Measurements from ENCODE around the gene TRIM13.
"Not testable (repeated sequence)": the region's sequence is repeated elsewhere in the genome, so short reads cannot be mapped to it uniquely, and the experiment has no call there.

TRIM13 gene
- total RNA-seq = 26.9 to 59.2 (median 37.5) reads per million in 4 experiments

DNA sequence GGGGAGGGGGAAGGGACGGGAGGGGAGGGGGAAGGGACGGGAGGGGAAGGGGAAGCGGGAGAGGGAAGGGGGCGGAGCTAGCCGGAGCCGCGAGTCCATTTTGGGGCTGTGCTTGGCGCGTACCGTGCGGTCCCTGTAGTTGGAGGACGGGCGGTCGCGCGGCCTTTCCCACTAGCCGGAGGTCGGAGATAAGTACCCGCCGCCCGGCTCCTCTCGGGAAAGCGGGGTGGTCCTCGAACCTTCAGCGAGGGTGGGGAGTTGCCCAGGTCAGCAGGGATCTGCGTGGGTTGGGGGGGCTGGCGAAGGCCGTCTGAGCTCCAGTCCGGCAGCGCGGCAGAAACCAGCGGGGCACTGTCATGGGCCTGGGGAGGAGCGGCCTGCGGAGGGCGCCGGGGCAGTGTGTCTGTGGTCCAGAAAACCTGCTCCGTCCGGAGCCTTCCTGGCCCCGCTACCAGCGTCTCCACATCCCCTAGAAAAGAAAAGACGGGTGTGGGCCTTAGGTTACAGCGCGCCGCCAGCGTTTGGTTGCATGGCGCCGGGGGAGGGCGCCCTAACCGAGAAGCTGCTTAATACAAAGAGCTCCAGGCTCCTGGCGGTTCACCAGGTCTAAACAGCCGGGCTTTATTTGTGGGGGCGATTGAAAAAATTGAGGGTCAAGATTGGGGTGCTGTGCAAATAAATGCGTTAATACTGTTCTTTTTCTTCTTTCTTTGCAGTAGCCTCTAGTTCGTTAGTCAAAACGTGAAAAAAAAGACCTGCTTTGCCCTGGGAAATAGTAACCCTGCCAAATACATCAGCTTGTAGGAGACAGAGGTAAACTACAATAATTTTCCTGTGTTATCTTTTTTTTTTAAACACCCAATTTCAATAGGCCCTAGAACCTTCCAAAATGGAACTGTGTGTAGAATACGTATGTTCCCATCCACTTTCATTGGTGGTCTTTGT is at the start of gene TRIM13:
Gene TRIM13 (plus strand): TSS at position 92 of the 945 bp plus-strand sequence. CDS start 14,899 bp downstream, outside the sequence.
- peak; percentile 67 for DNase-seq

GRCh38 chr13:49948777-49949270 is 48.0 kb upstream of the TRIM13 start:
- DNase-seq = not testable (repeated sequence)

GRCh38 chr13:49951754-49952535 is 44.9 kb upstream of the TRIM13 start:
- DNase-seq = no peak

GRCh38 chr13:49953560-49953959 is 43.3 kb upstream of the TRIM13 start:
- no peak for DNase-seq

DNA sequence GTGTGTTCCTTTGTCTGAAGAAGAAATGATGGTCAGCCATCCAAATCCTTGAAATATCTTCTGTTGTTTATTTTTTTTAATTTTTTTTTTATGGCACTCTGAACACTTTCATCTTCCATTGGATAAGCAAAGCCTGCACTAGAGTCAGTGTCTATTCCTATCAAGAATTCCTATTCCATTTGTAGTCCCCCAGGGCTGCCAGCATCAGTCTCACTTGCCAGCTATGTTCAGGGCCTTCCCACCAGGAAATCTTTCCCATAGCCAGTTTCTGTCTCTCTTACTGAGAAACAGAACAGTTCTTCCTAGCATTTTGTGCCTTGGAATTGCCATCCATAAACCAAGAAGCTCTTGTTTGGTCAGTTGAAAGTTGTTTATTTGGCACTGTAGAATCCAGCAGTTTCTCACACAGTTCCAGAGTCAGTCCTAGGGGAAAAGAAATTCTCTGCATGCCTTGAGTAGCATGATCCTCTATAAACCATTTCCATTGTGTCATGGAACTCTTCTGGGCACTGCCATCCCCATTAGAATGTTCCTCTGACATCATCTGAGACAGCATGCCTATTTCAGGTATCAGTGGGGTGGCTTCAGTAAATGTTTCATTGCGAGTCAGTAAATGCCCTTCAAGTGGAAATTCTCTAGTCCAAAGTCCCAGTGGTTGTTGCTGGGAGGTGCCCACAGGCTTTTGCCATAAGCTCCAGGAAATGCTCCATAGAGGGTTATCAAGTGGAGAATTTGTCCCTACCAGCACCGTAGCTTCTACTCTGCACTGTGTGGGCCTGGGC is 42.0 kb upstream of the TRIM13 start:
- no peak for DNase-seq

GRCh38 chr13:49956131-49956530 is 40.7 kb upstream of the TRIM13 start:
- no peak for DNase-seq

- no peak for DNase-seq
Measured at GRCh38 chr13:49958321-49958720, 38.5 kb upstream of the TRIM13 start.

DNA sequence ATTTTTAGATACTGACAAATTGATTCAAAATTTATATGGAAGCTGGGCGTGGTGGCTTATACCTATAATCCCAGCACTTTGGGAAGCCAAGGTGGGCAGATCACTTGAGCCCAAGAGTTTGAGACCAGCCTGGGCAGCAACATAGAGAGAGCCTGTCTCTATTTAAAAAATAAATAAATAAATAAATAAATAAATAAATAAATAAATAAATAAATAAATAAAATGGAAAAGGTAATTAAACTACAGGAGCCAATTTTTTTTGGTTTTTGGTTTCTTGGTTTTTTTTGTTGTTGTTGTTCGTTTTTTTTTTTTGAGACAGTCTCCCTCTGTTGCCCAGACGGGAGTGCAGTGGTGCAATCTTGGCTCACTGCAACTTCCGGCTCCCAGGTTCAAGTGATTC is 29.4 kb upstream of the TRIM13 start:
- no peak for DNase-seq

- DNase-seq = no peak
Measured at GRCh38 chr13:49972709-49973108, 24.1 kb upstream of the TRIM13 start.

DNA sequence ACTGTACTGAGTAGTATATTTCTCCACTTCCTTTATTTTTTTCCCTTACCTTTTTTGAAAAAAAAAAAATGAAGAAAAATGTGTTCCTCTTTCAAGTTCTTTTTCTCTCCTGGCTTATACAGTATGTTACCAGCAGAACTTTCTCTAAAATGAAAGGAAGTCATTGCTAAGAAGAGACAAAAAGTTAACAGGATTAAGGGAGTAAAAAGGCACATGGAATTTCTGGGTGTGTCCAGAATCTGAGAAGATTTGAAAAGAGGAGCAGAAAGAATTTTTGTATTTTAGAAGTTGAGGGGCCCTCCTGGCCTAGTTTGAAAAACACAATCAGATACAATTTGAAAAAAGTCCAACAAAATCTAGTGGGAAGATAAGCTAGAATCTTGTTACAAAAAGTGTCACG is 21.0 kb upstream of the TRIM13 start:
- no peak for DNase-seq

- peak; percentile 67 for DNase-seq
Measured at GRCh38 chr13:49976314-49977258, 20.3 kb upstream of the TRIM13 start.

- DNase-seq = no peak
Measured at GRCh38 chr13:49977992-49978391, 18.9 kb upstream of the TRIM13 start.

GRCh38 chr13:49980266-49980665 is 16.6 kb upstream of the TRIM13 start:
- DNase-seq = no peak

GRCh38 chr13:49985129-49985528 is 11.7 kb upstream of the TRIM13 start:
- DNase-seq = no peak

DNA sequence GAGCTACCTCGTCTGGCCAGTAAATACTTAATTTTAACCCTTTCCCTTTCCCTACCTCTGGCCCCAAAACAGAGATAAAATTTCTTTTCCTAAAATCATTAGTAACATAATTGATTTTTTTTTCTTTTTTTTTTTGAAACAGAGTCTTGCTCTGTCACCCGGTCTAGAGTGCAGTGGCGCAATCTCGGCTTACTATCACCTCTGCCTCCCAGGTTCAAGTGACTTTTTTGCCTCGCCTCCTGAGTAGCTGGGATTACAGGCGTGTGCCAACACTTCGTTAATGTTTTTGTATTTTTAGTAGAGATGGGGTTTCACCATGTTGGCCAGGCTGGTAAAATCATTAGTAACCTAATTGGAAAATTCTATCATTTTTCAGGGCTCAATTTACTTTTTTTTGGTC is 10.4 kb upstream of the TRIM13 start:
- DNase-seq = no peak

GRCh38 chr13:49990612-49991011 is 6.2 kb upstream of the TRIM13 start:
- not testable (repeated sequence) for DNase-seq

DNA sequence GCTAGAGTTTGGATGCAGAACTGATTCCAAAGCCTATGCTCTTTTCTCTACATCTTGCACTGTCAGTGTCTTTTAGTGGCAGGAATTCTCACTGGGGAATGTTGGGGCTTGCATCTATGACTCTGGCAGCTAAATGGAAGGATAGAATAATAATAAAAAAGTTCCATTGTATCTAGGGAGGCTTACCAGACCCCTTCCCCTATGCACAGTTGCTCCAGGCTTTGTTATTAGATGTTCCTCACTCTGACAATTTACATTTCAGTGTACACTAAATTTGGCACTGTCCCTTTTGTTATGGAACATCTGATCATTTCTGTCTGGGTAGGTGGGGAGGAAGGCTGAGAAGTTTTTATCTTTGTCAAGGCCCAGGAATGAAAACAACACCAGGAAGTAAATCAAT is 3.7 kb upstream of the TRIM13 start:
- no peak for DNase-seq

GRCh38 chr13:49993666-49994065 is 3.2 kb upstream of the TRIM13 start:
- DNase-seq = no peak

- no peak for DNase-seq
Measured at GRCh38 chr13:49995625-49996101, 1.2 kb upstream of the TRIM13 start.

GRCh38 chr13:49996161-49996915 is 504 bp upstream of the TRIM13 start:
- peak; percentile 71 for DNase-seq

GRCh38 chr13:49997955-49998354 is 1.1 kb downstream of the TRIM13 start:
- DNase-seq = no peak

All from effector CD8-positive, alpha-beta T cell (primary cell).